ENCODE data around the gene NKIRAS2.

Gene NKIRAS2

DNA sequence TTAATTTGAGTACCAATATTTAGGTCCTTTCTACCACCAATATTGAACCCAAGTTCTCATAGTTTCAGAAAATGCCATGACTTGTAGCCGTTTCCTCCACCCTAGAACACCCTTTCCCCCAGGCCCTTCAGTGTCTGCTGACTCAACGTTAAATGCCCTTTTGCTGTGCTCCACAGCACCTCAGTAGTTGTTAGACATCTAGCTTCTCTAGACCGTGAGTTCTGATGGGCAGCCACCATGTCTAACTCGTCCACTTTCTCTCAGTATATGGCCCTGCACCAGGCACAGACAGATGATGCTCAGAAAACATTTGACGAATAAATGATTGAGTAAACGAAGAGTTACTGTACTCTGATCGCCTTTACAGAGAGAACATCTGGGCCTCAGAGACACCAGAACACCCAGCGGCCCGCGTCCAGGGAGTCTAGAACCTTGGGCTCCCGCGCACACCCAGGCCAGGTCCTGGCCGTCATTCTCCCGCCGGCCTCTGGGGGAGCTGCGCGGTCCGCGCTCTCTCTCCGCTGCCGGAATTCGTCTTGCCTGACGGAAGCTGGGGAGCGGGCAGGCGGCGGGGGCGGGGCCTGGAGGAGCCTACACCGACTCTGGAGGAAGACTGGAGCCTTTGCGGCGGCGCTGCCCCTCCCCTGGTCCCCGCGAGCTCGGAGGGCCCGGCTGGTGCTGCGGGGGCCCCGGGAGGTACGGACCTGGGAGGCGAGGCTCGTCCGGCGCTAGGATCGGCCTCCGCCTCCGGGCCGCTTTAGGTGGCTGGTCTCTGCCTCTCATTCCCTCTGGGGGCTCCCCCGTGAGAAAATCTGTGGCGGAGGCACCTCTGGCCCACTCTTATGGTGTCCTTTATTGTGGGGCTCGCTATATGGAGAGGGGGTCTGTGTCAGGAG lies at the start of gene NKIRAS2:
Gene NKIRAS2, plus strand, starts transcription at position 582 of the 896 bp plus-strand sequence. CDS start 1,488 bp downstream, outside the sequence.
- TF ChIP-seq NFIC (IDR thresholded peaks at IDR 0.05) (0 out of 2 replicates have a peak, but pooled peaks have one; percentile 14), TAF1 (IDR thresholded peaks at IDR 0.05; ENCODE audit: low read depth) (peak; percentile 95), CEBPB (IDR thresholded peaks at IDR 0.05) (no peak), YY1 (IDR thresholded peaks at IDR 0.05; ENCODE audit: low read depth) (peak; percentile 73), EP300 (IDR thresholded peaks at IDR 0.05; ENCODE audit: borderline replicate concordance) (peak; percentile 35; the same call in 1 of the 2 replicates), TCF12 (IDR thresholded peaks at IDR 0.05; ENCODE audit: low read depth) (peak; percentile 75), TEAD4 (IDR thresholded peaks at IDR 0.05) (peak; percentile 63), ZBTB7A (IDR thresholded peaks at IDR 0.05; ENCODE audit: low read depth) (no peak), FOXM1 (IDR thresholded peaks at IDR 0.05; ENCODE audit: borderline replicate concordance, low read depth) (no peak), CREB1 (IDR thresholded peaks at IDR 0.05; ENCODE audit: low read depth) (peak; percentile 36; the same call in 1 of the 2 replicates), RAD21 (IDR thresholded peaks at IDR 0.05; ENCODE audit: low read depth) (peak; percentile 12; the same call in 1 of the 2 replicates), EGR1 (IDR thresholded peaks at IDR 0.05) (peak; percentile 43; the same call in 1 of the 2 replicates)
- TF ChIP-seq, protein P1, sequence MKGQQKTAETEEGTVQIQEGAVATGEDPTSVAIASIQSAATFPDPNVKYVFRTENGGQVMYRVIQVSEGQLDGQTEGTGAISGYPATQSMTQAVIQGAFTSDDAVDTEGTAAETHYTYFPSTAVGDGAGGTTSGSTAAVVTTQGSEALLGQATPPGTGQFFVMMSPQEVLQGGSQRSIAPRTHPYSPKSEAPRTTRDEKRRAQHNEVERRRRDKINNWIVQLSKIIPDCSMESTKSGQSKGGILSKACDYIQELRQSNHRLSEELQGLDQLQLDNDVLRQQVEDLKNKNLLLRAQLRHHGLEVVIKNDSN (IDR thresholded peaks at IDR 0.05), result peak; percentile 31; the same call in 1 of the 2 replicates
- TF ChIP-seq, protein P2, sequence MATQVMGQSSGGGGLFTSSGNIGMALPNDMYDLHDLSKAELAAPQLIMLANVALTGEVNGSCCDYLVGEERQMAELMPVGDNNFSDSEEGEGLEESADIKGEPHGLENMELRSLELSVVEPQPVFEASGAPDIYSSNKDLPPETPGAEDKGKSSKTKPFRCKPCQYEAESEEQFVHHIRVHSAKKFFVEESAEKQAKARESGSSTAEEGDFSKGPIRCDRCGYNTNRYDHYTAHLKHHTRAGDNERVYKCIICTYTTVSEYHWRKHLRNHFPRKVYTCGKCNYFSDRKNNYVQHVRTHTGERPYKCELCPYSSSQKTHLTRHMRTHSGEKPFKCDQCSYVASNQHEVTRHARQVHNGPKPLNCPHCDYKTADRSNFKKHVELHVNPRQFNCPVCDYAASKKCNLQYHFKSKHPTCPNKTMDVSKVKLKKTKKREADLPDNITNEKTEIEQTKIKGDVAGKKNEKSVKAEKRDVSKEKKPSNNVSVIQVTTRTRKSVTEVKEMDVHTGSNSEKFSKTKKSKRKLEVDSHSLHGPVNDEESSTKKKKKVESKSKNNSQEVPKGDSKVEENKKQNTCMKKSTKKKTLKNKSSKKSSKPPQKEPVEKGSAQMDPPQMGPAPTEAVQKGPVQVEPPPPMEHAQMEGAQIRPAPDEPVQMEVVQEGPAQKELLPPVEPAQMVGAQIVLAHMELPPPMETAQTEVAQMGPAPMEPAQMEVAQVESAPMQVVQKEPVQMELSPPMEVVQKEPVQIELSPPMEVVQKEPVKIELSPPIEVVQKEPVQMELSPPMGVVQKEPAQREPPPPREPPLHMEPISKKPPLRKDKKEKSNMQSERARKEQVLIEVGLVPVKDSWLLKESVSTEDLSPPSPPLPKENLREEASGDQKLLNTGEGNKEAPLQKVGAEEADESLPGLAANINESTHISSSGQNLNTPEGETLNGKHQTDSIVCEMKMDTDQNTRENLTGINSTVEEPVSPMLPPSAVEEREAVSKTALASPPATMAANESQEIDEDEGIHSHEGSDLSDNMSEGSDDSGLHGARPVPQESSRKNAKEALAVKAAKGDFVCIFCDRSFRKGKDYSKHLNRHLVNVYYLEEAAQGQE (IDR thresholded peaks at IDR 0.05; ENCODE audit: low read depth), result no peak
- TF ChIP-seq, protein P3, sequence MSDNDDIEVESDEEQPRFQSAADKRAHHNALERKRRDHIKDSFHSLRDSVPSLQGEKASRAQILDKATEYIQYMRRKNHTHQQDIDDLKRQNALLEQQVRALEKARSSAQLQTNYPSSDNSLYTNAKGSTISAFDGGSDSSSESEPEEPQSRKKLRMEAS (IDR thresholded peaks at IDR 0.05), result peak; percentile 78

DNA sequence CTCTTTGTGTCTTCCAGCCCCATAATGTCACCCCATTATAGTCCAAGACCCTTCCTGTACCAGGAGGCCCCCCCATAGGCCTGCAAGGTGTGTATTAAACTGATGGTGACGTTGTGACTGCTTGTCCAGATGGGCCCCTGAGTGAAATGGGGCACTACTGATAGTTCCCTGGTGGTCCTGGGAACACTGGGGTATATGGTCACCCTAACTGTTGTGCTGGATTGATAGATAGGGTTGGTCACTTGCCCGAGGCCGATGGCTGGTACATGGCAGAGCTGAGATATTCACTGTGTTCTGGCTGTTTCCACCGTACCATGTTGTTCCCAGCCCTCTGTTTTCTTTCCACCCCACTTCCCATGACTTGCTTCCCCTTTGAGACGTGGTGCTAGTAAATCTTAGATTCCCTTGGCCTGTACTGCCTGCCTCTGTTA lies 49.0 kb upstream of the NKIRAS2 start:
- no peak for TF ChIP-seq TCF12 (IDR thresholded peaks at IDR 0.05; ENCODE audit: low read depth)
- no peak for TF ChIP-seq CREB1 (IDR thresholded peaks at IDR 0.05; ENCODE audit: low read depth)
- no peak for TF ChIP-seq YY1 (IDR thresholded peaks at IDR 0.05; ENCODE audit: low read depth)
- TF ChIP-seq, protein P1 (IDR thresholded peaks at IDR 0.05), result no peak
- no peak for TF ChIP-seq ZBTB7A (IDR thresholded peaks at IDR 0.05; ENCODE audit: low read depth)
- TF ChIP-seq, protein P2 (IDR thresholded peaks at IDR 0.05; ENCODE audit: low read depth), result no peak
- TF ChIP-seq NFIC (IDR thresholded peaks at IDR 0.05), result no peak
- TF ChIP-seq EP300 (IDR thresholded peaks at IDR 0.05; ENCODE audit: borderline replicate concordance), result no peak
- no peak for TF ChIP-seq FOXM1 (IDR thresholded peaks at IDR 0.05; ENCODE audit: borderline replicate concordance, low read depth)
- TF ChIP-seq EGR1 (IDR thresholded peaks at IDR 0.05), result no peak
- no peak for TF ChIP-seq RAD21 (IDR thresholded peaks at IDR 0.05; ENCODE audit: low read depth)
- TF ChIP-seq TAF1 (IDR thresholded peaks at IDR 0.05; ENCODE audit: low read depth), result no peak
- no peak for TF ChIP-seq CEBPB (IDR thresholded peaks at IDR 0.05)
- TF ChIP-seq, protein P3 (IDR thresholded peaks at IDR 0.05), result no peak
- TF ChIP-seq TEAD4 (IDR thresholded peaks at IDR 0.05), result no peak

DNA sequence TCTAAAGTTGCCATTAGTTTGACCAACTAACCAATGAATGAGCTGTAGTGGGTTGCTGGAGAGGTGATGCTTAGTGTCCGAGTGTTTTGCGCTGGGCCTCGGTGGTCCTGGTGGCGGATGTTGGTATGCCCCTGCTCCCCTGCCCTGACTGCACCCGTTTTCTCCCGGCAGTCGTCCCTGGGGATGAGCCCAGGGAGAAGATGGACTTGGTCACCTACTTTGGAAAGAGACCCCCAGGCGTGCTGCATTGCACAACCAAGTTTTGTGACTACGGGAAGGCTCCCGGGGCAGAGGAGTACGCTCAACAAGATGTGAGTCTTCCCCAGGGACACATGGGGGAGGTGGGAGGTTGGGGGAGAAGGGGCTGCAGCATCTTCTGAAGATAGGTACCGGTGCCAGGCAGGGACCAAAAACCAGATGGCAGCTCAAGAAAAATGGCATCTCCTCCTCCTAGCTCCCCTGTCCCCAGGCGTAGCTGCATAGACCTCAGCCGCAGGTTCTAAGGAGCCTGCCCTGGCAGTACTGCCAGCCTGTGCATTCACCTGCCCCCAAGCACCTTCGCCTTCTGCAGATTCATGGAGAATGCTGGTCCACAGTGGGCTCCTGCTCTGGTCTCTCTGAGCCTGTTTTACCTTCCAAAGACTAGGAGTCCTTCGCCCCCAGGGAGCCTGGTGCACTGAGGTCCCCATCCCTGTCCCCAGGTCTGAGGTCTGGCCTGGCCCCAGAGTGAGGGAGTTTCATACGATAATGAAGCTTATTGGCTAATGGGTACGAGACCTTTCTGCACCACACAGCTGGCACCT lies 48.0 kb upstream of the NKIRAS2 start:
- TF ChIP-seq, protein P2 (IDR thresholded peaks at IDR 0.05; ENCODE audit: low read depth), result no peak
- TF ChIP-seq TAF1 (IDR thresholded peaks at IDR 0.05; ENCODE audit: low read depth) (no peak), CEBPB (IDR thresholded peaks at IDR 0.05) (no peak), RAD21 (IDR thresholded peaks at IDR 0.05; ENCODE audit: low read depth) (no peak), YY1 (IDR thresholded peaks at IDR 0.05; ENCODE audit: low read depth) (no peak), ZBTB7A (IDR thresholded peaks at IDR 0.05; ENCODE audit: low read depth) (no peak), TCF12 (IDR thresholded peaks at IDR 0.05; ENCODE audit: low read depth) (no peak), EP300 (IDR thresholded peaks at IDR 0.05; ENCODE audit: borderline replicate concordance) (no peak), EGR1 (IDR thresholded peaks at IDR 0.05) (no peak), NFIC (IDR thresholded peaks at IDR 0.05) (no peak), FOXM1 (IDR thresholded peaks at IDR 0.05; ENCODE audit: borderline replicate concordance, low read depth) (no peak), CREB1 (IDR thresholded peaks at IDR 0.05; ENCODE audit: low read depth) (no peak), TEAD4 (IDR thresholded peaks at IDR 0.05) (no peak)
- TF ChIP-seq, protein P3 (IDR thresholded peaks at IDR 0.05), result no peak
- TF ChIP-seq, protein P1 (IDR thresholded peaks at IDR 0.05), result no peak

All from Ishikawa (cell line).